HG02981 (cell line): ENCODE data around the gene HLA-DMB.
A peak's percentile ranks its signal among the peaks of the same experiment; 100 is the strongest.

Experiments used
- ATAC-seq: cut with Tn5 transposase; IDR thresholded peaks from one replicate; pipeline ENCODE4 v1.9.1; 2021; ENCODE audit warnings: mild to moderate bottlenecking, moderate library complexity; ENCODE audit not compliant: unreplicated experiment

HLA-DMB gene

DNA sequence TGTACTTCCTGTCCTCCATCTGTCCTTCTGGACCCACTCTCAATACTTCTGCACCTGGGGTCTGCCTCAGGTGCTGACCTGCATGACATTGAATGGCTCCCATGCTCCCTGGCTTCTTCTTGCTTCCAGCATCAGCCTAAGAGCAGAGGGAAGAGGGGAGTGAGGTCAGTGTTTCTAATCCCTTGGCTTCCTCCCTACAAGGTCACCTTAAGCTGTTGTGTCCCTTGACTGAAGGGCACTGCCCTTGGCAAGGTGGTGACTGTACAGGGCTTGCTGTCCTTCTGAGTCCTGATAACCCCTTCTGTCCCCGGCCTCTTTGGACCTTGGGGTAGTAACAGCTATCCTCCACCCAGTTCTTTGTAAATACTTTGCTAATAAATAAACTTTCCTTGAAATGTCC lies 9.6 kb downstream of the HLA-DMB start:
- ATAC-seq: no peak

DNA sequence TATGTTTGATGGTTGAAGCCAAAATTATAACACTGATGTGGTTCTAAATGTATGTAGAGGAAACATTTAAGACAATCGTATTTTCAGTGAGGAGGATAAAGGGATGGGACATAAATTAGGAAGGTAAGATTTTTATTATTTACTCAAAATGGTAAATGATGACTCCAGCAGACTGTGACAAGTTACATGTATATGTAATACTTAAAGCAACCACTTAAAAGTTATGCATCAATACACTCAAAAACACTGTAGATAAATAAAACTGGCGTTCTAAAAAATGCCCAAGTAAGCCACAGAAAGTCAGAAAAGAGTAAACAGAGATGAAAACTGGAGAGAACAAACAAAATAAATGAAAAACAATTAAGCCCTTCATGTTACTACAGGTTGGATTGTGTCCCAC lies 18.7 kb downstream of the HLA-DMB start:
- no peak for ATAC-seq

DNA sequence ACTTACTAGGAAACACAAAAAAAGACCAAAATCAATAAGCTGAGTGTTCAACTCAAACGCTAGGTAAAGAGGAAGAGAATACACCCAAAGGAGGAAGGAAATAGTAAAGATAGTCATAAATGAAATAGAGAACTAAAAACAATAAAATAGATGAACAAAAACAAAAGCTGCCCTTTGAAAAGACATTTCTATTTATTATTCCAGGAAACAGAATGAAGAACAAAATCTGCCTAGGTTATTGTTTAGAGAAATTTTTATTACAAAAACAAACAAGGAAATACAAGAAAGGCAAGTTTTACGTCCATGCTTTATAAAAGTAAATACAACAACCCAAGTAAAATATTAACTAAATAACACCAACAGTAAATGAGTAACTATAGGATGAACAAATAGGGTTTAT lies 20.1 kb downstream of the HLA-DMB start:
- ATAC-seq: no peak

DNA sequence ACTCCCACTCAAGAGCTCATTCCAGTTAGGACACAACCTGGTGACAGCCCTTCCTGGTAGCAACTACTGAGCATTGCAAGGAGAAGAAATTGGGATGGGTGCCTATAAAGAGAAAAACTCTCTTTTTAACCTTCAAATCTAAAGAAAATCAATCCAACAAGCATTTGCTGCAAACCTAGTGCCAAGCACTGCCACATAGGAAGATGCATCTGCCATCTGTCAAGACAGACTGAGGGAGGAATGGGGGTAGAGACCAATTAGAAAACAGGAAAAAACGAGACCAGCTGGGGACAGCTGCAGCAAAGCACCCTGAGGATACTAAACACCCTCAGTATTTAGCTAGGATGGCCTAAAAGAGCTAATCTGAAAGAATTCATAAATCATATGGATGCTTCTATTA lies 27.9 kb downstream of the HLA-DMB start:
- ATAC-seq: no peak

DNA sequence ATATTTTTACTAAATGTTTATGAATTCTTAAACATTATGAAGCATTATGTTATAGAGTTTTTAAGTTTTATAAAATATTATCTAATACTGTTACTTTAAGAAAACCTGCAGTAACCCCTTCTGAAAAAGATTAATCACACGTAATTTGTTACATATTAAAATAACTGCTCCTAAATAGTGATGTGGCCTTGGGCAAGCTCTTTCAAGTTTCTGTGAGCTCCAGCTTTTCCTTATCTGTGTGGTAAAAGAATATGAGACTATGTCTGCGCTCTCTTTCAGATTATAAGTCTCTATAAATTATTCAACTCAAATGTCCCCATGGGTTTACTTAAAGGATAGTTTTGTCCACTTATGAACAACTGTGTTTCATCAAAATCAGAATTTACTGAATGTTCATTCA lies 31.9 kb downstream of the HLA-DMB start:
- no peak for ATAC-seq

DNA sequence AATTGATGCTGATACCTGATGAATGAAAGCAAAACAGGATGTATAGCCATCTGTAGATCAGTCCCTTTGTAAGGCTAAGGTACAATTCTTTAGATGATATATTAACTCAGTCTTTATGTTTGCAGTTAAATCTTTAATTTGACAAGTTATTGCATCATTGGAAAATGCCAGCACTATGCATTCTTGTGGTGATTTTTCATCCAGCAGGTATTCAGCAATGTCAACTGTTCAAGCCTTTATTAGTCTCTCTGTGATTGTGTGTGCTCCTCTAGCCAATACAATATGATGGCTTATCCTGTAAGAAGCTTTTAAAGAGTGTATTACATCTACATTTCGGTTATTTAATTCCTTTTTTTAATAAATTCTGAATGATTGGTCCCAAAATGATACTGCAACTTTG lies 34.3 kb downstream of the HLA-DMB start:
- no peak for ATAC-seq

DNA sequence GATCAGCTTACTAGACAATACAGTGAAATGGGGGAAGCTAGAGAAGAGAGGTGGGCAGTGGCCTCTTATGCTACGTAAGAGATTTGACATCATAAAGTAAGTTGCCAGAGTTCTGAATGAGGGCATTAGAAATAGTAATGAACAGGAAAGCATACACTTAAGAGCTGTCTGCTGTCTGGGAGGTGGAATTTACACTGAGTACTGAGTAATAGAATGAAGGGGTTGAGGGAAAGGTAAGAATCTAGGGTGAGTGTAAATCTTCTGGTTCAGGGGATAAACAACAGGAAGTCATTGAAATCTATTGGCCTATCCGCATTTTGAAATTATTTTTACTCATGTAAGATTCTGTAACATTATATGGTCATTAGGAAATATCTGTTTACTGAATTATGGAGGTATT lies 35.8 kb downstream of the HLA-DMB start:
- no peak for ATAC-seq

DNA sequence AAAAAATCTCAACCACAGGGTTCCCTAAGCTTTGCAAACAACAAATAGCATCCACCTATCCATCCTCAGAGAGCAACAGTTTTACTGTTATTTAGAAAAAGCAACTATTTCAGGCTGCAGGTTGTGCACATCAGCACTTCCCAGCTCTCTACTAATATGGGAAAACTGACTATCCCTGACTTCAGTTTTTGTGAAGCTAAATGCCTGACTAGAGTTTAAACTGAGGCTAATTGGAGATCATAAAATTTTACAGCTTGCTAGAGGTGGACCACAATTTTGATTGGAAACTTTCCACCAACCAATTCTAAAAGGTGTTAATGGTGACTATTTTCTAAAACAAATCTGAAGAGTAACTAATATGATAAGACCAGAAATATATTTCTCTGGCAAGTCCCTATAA lies 36.9 kb downstream of the HLA-DMB start:
- no peak for ATAC-seq

DNA sequence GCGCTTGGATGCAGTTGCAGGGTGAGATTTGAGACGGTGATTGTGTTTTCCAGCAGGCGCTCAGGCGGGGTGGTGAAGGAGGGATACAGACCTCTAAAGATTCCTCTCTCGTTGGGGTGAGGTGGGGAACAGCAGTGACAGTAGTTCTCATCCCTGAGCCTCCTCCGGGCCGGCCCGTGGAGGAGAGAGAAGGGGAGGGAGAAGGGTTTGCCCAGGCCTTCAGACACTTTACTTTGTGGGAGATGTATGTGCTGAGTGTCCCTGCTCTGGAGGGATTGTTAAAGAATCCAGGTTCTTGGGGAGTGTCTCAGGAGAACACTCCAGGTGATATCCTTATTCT lies 45.9 kb downstream of the HLA-DMB start:
- ATAC-seq: peak; percentile 4

DNA sequence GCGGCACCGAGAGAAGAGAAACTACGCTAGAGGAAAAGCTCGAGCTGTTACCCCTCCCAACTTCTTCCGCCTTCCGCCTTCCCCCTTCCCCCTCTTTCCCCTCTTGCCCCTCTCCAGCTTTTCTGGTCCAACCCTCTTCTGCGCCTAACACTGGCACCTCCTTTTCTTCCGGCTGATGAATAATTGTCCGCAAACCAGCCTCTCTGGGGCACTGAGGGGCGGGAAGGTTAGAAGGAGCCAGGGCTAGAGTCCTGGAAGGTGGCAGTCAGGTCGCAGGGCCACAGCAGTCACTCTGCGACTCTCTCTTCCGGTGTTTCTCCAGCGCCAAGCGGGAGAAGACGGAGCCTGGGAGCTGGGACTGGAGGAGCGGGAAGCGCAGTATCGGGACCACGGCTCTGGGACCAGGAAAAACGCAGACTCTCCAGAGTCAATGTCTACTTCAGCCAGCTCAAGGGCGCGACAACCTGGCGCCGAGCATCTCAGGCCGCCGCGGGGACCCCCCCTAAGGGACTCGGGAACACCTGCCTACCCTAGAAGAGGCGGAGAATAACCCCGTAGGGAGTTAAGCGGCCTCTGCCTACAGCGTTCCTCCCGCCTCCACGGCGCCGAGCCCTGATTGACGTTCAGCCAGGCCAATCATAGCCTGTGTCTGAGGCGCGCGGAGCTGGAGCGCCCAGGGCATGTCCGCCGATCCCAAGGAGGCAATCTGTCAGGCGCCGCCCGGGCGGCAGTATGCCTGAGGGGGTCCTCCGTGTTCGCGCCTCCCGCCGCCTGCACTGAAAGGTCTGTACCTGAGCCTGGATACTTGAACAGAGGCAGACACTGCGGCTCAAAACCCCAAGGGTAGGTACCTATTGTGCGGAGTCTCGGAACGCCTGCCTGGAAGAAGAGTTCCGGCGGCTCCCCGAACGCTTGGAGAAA lies 46.5 kb downstream of the HLA-DMB start:
- ATAC-seq: peak; percentile 94

DNA sequence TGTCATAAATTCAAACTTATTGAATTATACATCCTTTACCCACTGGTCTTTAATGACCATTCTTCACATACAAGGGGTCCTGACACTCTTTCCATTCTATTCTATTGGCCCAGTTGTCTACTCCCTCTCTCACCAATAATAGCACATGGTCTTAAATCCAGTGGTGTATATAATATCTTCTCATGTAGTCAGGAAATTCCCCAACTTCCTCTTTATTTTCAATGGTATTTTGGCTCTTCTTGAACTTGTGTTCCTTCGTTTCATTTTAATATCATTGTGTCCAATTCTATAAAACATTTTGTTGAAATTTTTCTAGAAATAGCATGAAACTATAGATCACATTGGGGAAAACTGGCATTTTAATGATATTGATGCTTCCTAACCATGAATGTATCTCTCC lies 50.0 kb downstream of the HLA-DMB start:
- ATAC-seq: no peak

DNA sequence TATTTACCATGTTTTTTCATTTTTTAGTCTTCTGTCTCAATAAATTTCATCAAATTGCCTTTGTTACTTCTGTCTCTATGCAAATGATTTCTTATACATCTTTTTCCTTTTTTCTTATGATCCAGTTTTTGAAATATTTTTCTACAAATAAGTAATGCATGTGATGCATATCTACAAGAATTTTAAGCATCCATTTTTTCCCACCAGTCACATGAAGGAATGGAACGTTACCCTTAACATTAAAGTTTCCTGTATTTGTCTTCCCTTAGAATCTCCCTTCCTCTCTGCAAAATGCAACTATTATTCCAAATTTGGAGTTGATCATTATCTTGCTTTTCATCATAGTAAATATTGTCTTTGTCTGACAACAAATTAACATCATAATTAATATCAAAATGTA lies 51.3 kb downstream of the HLA-DMB start:
- no peak for ATAC-seq

DNA sequence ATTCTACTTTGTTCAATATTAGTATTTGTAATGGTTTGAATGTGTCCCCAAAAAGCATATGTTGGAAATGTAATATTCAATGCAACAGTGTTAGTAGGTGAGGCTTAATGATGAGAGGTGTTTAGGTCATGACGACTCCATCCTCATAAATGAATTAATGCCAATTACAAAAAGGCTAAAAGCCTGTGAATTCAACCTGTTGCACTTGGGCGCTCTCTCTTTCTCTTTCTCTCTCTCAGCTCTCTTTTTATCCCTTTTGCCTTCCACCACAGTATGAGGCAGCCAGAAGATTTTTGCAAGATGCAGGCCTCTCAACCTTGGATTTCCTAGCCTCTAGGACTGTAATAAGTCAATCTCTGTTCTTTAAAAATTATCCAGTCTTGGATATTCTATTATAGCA lies 52.3 kb downstream of the HLA-DMB start:
- ATAC-seq: no peak

DNA sequence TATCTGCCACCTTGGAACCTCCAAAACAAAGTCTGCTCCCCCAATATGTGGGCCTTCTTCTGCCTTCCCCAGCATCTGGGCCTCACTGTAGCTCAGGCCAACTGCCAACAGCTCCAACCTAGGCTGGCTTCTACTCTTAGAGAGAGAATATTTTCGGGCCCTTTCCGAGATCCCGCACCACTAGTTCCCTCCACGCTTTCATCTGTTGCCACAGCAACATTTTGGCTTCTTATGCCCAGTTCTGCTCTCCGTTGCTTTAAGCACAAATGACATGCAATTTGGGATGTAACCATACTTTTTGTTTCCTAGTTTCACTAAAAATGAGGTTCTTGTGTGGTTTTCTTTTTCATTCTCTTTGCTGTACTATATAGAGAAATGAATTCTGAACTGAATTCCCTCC lies 53.2 kb downstream of the HLA-DMB start:
- ATAC-seq: no peak

DNA sequence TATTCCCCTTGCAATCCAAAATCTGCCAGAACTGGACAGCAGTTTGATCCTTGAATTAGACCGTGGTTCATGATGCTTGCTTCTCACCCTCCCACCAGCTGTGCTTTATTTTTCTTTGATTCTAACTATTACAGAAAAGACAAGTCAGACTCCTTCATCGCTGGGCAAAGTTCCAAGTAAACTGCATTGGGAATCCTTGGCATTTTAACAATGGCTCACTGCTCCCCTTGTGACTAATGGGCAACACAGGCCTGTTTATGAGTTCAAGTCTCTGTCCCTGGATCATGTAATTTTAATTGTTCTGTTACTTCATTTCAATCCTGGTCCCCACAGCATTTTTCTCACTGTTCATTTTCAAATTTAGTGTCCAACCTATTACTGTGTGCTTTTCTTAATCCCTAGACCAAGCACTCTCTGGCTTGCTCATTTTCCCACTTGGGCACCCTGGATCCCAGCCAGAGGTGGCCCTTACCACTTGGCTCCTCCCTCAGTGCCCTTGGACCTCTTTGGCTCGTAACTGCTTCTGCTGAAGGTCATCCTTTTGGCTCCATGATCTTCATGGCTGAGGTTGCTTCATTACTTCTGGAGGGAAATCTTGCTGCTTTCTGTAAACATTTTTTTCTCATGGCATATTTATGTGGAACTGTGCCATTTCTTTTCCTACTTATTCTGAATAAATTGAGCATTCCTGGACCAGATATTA lies 54.0 kb downstream of the HLA-DMB start:
- ATAC-seq: no peak

DNA sequence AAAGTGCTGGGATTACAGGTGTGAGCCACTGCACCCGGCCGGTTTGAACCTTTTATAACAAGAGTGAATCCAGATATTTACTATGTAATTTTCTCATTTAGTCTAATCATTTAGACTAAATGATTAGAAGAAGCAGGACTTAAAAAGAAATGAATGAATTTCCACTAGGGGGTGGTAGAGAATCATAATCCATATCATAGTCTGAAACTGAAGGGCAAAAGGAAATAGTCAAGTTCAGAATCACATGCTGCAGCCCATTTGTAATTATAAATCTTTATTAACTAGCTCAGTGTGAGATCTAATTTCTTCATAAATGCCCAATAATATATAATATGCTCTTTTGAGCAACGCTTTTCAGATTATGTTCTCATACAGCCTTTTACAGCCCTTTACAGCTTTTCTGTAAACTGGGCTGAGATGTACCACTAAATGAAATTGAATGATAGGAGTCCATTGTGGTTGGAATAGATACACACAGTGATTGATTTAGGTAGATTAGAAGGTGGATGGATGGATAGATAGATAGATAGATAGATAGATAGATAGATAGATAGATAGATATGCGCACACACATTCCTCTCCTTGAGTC lies 55.0 kb downstream of the HLA-DMB start:
- ATAC-seq: no peak
